HepG2 (cell line): ENCODE measurements around the gene PHKB. TPM values are rescaled to one million over a fixed set of nuclear protein-coding genes. Genes with fewer than 3 reads are reported as not detected.
A peak's percentile ranks its signal among the peaks of the same experiment; 100 is the strongest.

ENCODE experiments used
- ADNP ChIP-seq: sonication (generic); formaldehyde crosslinking; IDR thresholded peaks from 2 replicates; pipeline ENCODE4 v1.4.0; 2020; ENCODE audit warnings: missing genetic modification reagents
- CAMTA2 ChIP-seq: sonication (generic); formaldehyde crosslinking; IDR thresholded peaks from 2 replicates; pipeline ENCODE4 v1.4.0; 2020; ENCODE audit warnings: mild to moderate bottlenecking, missing genetic modification reagents, borderline replicate concordance
- DMAP1 ChIP-seq: IDR thresholded peaks from 2 replicates; pipeline ENCODE4 v1.6.1; 2016
- FOXK2 ChIP-seq: fragments of 450-650 bp; IDR thresholded peaks from 2 replicates; pipeline ENCODE4 v1.6.1; 2016
- KDM1A ChIP-seq: IDR thresholded peaks from 2 replicates; pipeline ENCODE4 v1.6.1; 2016; ENCODE audit warnings: missing compliant biosample characterization
- KLF15 ChIP-seq: sonication (generic); formaldehyde crosslinking; IDR thresholded peaks from 2 replicates; pipeline ENCODE4 v1.8.1; 2023; ENCODE audit warnings: borderline replicate concordance, mild to moderate bottlenecking, inconsistent platforms, missing genetic modification reagents, mixed read lengths
- PCBP1 ChIP-seq: fragments of 200-400 bp; formaldehyde crosslinking; IDR thresholded peaks from 2 replicates; pipeline ENCODE4 v1.6.1; 2017; ENCODE audit warnings: mild to moderate bottlenecking, low read depth, low read length, borderline replicate concordance
- XBP1 ChIP-seq: sonication (generic); formaldehyde crosslinking; IDR thresholded peaks from 2 replicates; pipeline ENCODE4 v1.5.0; 2020; ENCODE audit warnings: missing genetic modification reagents
- ZMAT3 ChIP-seq: sonication (generic); formaldehyde crosslinking; conservative IDR thresholded peaks from 2 replicates; pipeline ENCODE4 v1.7.0; 2021; ENCODE audit warnings: missing genetic modification reagents
- ZMYM2 ChIP-seq: sonication (generic); formaldehyde crosslinking; IDR thresholded peaks from 2 replicates; pipeline ENCODE4 v1.8.0; 2022; ENCODE audit warnings: mild to moderate bottlenecking, missing genetic modification reagents
- ZNF124 ChIP-seq: sonication (generic); formaldehyde crosslinking; IDR thresholded peaks from 2 replicates; pipeline ENCODE4 v1.4.0; 2020; ENCODE audit warnings: missing genetic modification reagents
- ZNF317 ChIP-seq: sonication (generic); formaldehyde crosslinking; IDR thresholded peaks from 2 replicates; pipeline ENCODE4 v1.5.0; 2020; ENCODE audit warnings: mild to moderate bottlenecking, missing genetic modification reagents
- ZNF781 ChIP-seq: sonication (generic); formaldehyde crosslinking; IDR thresholded peaks from 2 replicates; pipeline ENCODE4 v1.5.1; 2020; ENCODE audit warnings: borderline replicate concordance, mild to moderate bottlenecking, missing genetic modification reagents; ENCODE audit errors: not compliant biosample characterization
- polyA plus RNA-seq, 8 experiments: library from polyadenylated mRNA; depleted of rRNA in 3 of 8; stranded (reverse) in 7 of 8; unstranded in 1 of 8; fragments of >200 nt; fragmentation: Illumina TruSeq in 4 of 8; extraction: Trizol in 4 of 8; gene quantifications; 2 replicates each; pipeline versions ENCODE4 v1.2.1 to v1.2.3, GENCODE V29; 2011 to 2016; ENCODE audit warnings: low read depth in 4 of 8, missing spikeins in 1 of 8, mixed read lengths in 1 of 8; ENCODE audit not compliant: insufficient read depth in 1 of 8
- total RNA-seq, 5 experiments: library from RNA; depleted of rRNA; stranded (reverse); fragments of >200 nt; fragmentation: Illumina TruSeq; extraction: Trizol; gene quantifications; 2 replicates each; pipeline ENCODE4 v1.2.3, GENCODE V29; 2016; ENCODE audit warnings: low read depth in 1 of 5
- TF ChIP-seq, protein P1 (sequence below): sonication (generic); formaldehyde crosslinking; IDR thresholded peaks from 2 replicates; pipeline ENCODE4 v1.8.0; 2022; ENCODE audit warnings: missing genetic modification reagents, mild to moderate bottlenecking, borderline replicate concordance
- TF ChIP-seq, protein P2 (sequence below), 2 experiments: fragments of 450-650 bp in 1 of 2; sonication (generic) in 1 of 2; formaldehyde crosslinking in 1 of 2; IDR thresholded peaks; 2 replicates each; pipeline versions ENCODE4 v1.6.1 to v1.8.0; 2016 to 2022; ENCODE audit warnings: antibody characterized with exemption in 1 of 2, mild to moderate bottlenecking in 1 of 2, missing genetic modification reagents in 1 of 2
- TF ChIP-seq, protein P3 (sequence below): sonication (generic); formaldehyde crosslinking; IDR thresholded peaks from 2 replicates; pipeline ENCODE4 v1.8.1; 2022; ENCODE audit warnings: low read depth, mild to moderate bottlenecking, missing genetic modification reagents

Gene PHKB
- total and polyA plus RNA-seq, 2 of the 13 experiments (the other 11 are each of a cell fraction or from before 2014, with no cell fraction given): 66.0 to 80.8 TPM

DNA sequence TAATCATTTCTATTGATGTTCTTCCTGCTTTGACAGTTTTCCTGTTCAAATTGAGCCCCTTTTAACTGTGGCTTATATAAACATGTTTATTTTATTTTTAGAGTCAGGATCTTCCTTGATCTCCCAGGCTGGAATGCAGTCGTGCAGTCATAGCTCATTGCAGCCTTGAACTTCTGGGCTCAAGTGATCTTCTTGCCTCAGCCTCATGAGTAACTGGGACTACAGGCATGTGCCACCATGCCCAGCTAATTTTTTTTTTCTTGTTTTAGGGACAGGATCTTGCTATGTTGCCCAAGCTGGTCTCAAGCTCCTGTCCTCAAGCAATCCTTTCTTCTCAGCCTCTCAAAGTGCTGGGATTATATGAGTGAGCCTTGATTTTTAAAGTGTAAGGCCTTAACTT is 14.7 kb downstream of the PHKB start (continued):
- TF ChIP-seq, protein P1, sequence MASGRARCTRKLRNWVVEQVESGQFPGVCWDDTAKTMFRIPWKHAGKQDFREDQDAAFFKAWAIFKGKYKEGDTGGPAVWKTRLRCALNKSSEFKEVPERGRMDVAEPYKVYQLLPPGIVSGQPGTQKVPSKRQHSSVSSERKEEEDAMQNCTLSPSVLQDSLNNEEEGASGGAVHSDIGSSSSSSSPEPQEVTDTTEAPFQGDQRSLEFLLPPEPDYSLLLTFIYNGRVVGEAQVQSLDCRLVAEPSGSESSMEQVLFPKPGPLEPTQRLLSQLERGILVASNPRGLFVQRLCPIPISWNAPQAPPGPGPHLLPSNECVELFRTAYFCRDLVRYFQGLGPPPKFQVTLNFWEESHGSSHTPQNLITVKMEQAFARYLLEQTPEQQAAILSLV (CRISPR knock-in tag): no peak
- TF ChIP-seq ADNP (CRISPR knock-in tag) (no peak), ZNF124 (CRISPR knock-in tag) (no peak), DMAP1 (CRISPR knock-in tag) (no peak), CAMTA2 (no peak), PCBP1 (no peak), KLF15 (CRISPR knock-in tag) (no peak), ZNF317 (no peak), XBP1 (CRISPR knock-in tag) (no peak), FOXK2 (no peak), KDM1A (CRISPR knock-in tag) (peak; percentile 35; the same call in 1 of the 2 replicates), ZMAT3 (CRISPR knock-in tag) (peak; percentile 78; the same call in 1 of the 2 replicates), ZMYM2 (no peak), ZNF781 (CRISPR knock-in tag) (no peak)
- TF ChIP-seq, protein P2, sequence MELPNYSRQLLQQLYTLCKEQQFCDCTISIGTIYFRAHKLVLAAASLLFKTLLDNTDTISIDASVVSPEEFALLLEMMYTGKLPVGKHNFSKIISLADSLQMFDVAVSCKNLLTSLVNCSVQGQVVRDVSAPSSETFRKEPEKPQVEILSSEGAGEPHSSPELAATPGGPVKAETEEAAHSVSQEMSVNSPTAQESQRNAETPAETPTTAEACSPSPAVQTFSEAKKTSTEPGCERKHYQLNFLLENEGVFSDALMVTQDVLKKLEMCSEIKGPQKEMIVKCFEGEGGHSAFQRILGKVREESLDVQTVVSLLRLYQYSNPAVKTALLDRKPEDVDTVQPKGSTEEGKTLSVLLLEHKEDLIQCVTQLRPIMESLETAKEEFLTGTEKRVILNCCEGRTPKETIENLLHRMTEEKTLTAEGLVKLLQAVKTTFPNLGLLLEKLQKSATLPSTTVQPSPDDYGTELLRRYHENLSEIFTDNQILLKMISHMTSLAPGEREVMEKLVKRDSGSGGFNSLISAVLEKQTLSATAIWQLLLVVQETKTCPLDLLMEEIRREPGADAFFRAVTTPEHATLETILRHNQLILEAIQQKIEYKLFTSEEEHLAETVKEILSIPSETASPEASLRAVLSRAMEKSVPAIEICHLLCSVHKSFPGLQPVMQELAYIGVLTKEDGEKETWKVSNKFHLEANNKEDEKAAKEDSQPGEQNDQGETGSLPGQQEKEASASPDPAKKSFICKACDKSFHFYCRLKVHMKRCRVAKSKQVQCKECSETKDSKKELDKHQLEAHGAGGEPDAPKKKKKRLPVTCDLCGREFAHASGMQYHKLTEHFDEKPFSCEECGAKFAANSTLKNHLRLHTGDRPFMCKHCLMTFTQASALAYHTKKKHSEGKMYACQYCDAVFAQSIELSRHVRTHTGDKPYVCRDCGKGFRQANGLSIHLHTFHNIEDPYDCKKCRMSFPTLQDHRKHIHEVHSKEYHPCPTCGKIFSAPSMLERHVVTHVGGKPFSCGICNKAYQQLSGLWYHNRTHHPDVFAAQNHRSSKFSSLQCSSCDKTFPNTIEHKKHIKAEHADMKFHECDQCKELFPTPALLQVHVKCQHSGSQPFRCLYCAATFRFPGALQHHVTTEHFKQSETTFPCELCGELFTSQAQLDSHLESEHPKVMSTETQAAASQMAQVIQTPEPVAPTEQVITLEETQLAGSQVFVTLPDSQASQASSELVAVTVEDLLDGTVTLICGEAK (IDR thresholded peaks at IDR 0.05): no peak
- TF ChIP-seq, protein P2 (CRISPR knock-in tag; IDR thresholded peaks at IDR 0.05): no peak; the same call in 1 of the 2 replicates
- TF ChIP-seq, protein P3, sequence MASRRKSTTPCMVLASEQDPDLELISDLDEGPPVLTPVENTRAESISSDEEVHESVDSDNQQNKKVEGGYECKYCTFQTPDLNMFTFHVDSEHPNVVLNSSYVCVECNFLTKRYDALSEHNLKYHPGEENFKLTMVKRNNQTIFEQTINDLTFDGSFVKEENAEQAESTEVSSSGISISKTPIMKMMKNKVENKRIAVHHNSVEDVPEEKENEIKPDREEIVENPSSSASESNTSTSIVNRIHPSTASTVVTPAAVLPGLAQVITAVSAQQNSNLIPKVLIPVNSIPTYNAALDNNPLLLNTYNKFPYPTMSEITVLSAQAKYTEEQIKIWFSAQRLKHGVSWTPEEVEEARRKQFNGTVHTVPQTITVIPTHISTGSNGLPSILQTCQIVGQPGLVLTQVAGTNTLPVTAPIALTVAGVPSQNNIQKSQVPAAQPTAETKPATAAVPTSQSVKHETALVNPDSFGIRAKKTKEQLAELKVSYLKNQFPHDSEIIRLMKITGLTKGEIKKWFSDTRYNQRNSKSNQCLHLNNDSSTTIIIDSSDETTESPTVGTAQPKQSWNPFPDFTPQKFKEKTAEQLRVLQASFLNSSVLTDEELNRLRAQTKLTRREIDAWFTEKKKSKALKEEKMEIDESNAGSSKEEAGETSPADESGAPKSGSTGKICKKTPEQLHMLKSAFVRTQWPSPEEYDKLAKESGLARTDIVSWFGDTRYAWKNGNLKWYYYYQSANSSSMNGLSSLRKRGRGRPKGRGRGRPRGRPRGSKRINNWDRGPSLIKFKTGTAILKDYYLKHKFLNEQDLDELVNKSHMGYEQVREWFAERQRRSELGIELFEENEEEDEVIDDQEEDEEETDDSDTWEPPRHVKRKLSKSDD: no peak
